Calu3 (cell line): ENCODE results near the gene SLC35A2. TPM values are rescaled to one million over a fixed set of nuclear protein-coding genes. Genes with fewer than 3 reads are reported as not detected.

Source experiments
- BruUV-seq: library from RNA; stranded (reverse); fragments of 400-500 nt; replicated peaks from 2 replicates; lab custom pipeline; 2021; lab: Mats Ljungman, UMichigan
- CTCF ChIA-PET: fragments of 300-600 bp; sonication (Branson Sonifier 250); formaldehyde crosslinking; loops from one replicate; lab custom pipeline; 2022; ENCODE audit warnings: antibody characterized with exemption; lab: Charles Lee
- DNase-seq: peaks from one replicate; pipeline ENCODE4 v3.0.0; 2022
- H3K27ac Mint-ChIP-seq: one replicate; pipeline ENCODE4 v1.8.0; 2022; ENCODE audit warnings: mixed read lengths; ENCODE audit not compliant: unreplicated experiment
- H3K27me3 Mint-ChIP-seq: one replicate; pipeline ENCODE4 v1.8.0; 2022; ENCODE audit warnings: mixed read lengths; ENCODE audit not compliant: unreplicated experiment
- H3K36me3 Mint-ChIP-seq: one replicate; pipeline ENCODE4 v1.8.0; 2022; ENCODE audit warnings: mild to moderate bottlenecking, moderate library complexity, mixed read lengths; ENCODE audit not compliant: insufficient read depth, unreplicated experiment
- H3K4me1 Mint-ChIP-seq: one replicate; pipeline ENCODE4 v1.8.0; 2022; ENCODE audit warnings: mild to moderate bottlenecking, low read depth, mixed read lengths; ENCODE audit not compliant: unreplicated experiment
- H3K4me3 Mint-ChIP-seq: one replicate; pipeline ENCODE4 v1.8.0; 2022; ENCODE audit warnings: mild to moderate bottlenecking, low read depth, moderate library complexity, mixed read lengths; ENCODE audit not compliant: unreplicated experiment
- H3K9me3 Mint-ChIP-seq: one replicate; pipeline ENCODE4 v1.8.0; 2022; ENCODE audit warnings: low read depth, mixed read lengths; ENCODE audit not compliant: unreplicated experiment
- intact Hi-C: fragments of 100-400 bp; cut with micrococcal nuclease; formaldehyde crosslinking; loops from one replicate; pipeline ENCODE4 v1.10.0; 2022; ENCODE audit not compliant: unreplicated experiment
- total RNA-seq: library from RNA; stranded (reverse); gene quantifications from 2 replicates; pipeline ENCODE4 v1.2.3, GENCODE V29; 2022
- TF ChIP-seq, protein P1 (sequence below): fragments of 200-600 bp; IDR thresholded peaks from one replicate; pipeline ENCODE4 v1.8.0; 2022; ENCODE audit warnings: antibody characterized with exemption; ENCODE audit not compliant: unreplicated experiment

Gene SLC35A2
- total RNA-seq, 1 experiment from 2014 or later, result 68.1 TPM

GRCh38 chrX:48938721-48939425 is 27.4 kb upstream of the SLC35A2 start:
- no TSS peak for BruUV-seq
- no peak for DNase-seq
- H3K27ac Mint-ChIP-seq, result no peak overlapping the region
- TF ChIP-seq, protein P1, sequence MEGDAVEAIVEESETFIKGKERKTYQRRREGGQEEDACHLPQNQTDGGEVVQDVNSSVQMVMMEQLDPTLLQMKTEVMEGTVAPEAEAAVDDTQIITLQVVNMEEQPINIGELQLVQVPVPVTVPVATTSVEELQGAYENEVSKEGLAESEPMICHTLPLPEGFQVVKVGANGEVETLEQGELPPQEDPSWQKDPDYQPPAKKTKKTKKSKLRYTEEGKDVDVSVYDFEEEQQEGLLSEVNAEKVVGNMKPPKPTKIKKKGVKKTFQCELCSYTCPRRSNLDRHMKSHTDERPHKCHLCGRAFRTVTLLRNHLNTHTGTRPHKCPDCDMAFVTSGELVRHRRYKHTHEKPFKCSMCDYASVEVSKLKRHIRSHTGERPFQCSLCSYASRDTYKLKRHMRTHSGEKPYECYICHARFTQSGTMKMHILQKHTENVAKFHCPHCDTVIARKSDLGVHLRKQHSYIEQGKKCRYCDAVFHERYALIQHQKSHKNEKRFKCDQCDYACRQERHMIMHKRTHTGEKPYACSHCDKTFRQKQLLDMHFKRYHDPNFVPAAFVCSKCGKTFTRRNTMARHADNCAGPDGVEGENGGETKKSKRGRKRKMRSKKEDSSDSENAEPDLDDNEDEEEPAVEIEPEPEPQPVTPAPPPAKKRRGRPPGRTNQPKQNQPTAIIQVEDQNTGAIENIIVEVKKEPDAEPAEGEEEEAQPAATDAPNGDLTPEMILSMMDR, result no peak
- no peaks in the 10 kb centered on the region for H3K27me3 Mint-ChIP-seq
- H3K9me3 Mint-ChIP-seq, result no peaks in the 10 kb centered on the region
- intact Hi-C loops, result no loop called here
- H3K36me3 Mint-ChIP-seq, result peaks cover 40% of the 10 kb centered on the region
- no peaks in the 10 kb centered on the region for H3K4me1 Mint-ChIP-seq
- CTCF ChIA-PET, result no interaction called here
- H3K4me3 Mint-ChIP-seq, result no peak overlapping the region

DNA sequence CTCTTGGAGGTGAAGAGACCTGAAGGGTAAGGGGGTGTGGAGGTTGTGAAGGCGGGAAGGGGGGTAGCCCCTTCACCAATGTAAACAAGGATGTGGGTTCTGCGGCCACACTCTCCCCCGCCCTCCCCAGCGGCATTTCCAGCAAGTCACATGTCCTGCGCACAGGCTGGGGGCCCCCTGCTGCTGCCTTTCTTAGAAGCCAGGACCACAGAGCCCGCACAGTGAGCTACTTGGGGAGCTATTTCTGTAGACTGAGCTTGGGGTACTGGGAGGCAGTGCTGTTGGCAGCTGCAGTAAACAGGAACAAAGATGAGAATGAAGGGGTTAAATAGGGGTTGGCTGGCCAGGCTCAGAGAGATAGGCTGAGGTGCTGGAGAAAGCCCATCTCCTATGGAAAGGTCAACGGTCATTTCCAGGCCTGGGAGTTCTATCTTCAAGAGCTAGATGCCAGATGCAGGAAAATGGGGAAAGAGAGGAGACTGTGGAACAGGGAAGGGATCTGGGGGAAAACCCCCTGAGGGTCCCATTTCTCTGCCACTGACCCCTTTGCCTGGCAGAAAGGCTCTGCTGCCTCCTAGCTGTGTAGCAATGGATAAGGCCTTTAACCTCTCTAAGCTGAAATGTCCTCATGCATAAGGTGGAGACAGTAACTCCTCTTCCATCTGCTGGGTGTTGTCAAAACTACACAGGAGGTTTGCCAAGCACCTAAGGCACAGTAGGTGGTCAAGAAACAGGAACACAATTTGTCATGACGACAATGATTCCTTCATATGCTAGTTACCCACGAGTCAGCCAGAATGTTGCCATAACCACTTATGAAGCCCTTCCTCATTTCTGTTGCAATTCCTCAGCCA is 25.8 kb upstream of the SLC35A2 start:
- no peak for DNase-seq
- TF ChIP-seq, protein P1, result no peak
- H3K27ac Mint-ChIP-seq, result no peak overlapping the region
- intact Hi-C loops, result no loop called here
- H3K4me1 Mint-ChIP-seq, result no peaks in the 10 kb centered on the region
- BruUV-seq, result no TSS peak
- CTCF ChIA-PET, result no interaction called here
- no peaks in the 10 kb centered on the region for H3K27me3 Mint-ChIP-seq
- H3K9me3 Mint-ChIP-seq, result no peaks in the 10 kb centered on the region
- H3K4me3 Mint-ChIP-seq, result no peak overlapping the region
- H3K36me3 Mint-ChIP-seq, result peaks cover 35% of the 10 kb centered on the region

GRCh38 chrX:48936429-48937053 is 25.1 kb upstream of the SLC35A2 start:
- Mint-ChIP-seq H3K4me3 (no peak overlapping the region), H3K9me3 (no peaks in the 10 kb centered on the region), H3K36me3 (peaks cover 39% of the 10 kb centered on the region), H3K4me1 (no peaks in the 10 kb centered on the region), H3K27me3 (no peaks in the 10 kb centered on the region), H3K27ac (no peak overlapping the region)
- TF ChIP-seq, protein P1, result no peak
- intact Hi-C loops, result no loop called here
- no TSS peak for BruUV-seq
- no peak for DNase-seq
- CTCF ChIA-PET, result no interaction called here

DNA sequence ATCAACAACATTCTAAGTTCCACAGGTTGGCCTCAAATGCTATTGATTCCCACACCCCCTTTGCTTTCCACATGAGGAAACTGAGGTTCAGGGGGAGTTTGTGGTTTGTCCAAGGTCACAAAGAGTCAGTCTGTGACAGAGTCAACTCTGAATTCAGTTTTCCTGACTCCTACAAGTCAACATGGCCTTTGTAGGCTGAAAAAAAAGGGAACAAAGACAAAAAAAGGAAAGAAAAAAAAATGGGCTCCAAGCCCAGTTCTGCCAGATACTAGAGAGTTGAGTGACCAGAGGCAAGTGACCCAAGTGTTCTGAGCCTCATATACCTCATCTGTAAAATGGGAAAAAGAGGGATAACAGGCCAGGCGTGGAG is 23.8 kb upstream of the SLC35A2 start:
- no peaks in the 10 kb centered on the region for H3K27me3 Mint-ChIP-seq
- H3K9me3 Mint-ChIP-seq, result no peaks in the 10 kb centered on the region
- TF ChIP-seq, protein P1, result no peak
- intact Hi-C loops, result no loop called here
- DNase-seq, result no peak
- H3K27ac Mint-ChIP-seq, result no peak overlapping the region
- no TSS peak for BruUV-seq
- no peaks in the 10 kb centered on the region for H3K4me1 Mint-ChIP-seq
- H3K36me3 Mint-ChIP-seq, result peaks cover 37% of the 10 kb centered on the region
- H3K4me3 Mint-ChIP-seq, result no peak overlapping the region
- CTCF ChIA-PET, result no interaction called here
